HuH-7.5 (cell line): ENCODE results near the gene OVCA2.
A peak's percentile ranks its signal among the peaks of the same experiment; 100 is the strongest.

ENCODE experiments used
- DNase-seq: peaks from one replicate; pipeline ENCODE4 v3.0.0; 2011; ENCODE audit warnings: low spot score

The OVCA2 gene

GRCh38 chr17:2054512-2055291 lies 12.9 kb downstream of the OVCA2 start, which contains the start of gene HIC1:
Gene HIC1, plus strand, starts transcription at chr17:2055103. Its CDS starts 1,588 bp downstream, at chr17:2056691.
- DNase-seq = peak; percentile 91

DNA sequence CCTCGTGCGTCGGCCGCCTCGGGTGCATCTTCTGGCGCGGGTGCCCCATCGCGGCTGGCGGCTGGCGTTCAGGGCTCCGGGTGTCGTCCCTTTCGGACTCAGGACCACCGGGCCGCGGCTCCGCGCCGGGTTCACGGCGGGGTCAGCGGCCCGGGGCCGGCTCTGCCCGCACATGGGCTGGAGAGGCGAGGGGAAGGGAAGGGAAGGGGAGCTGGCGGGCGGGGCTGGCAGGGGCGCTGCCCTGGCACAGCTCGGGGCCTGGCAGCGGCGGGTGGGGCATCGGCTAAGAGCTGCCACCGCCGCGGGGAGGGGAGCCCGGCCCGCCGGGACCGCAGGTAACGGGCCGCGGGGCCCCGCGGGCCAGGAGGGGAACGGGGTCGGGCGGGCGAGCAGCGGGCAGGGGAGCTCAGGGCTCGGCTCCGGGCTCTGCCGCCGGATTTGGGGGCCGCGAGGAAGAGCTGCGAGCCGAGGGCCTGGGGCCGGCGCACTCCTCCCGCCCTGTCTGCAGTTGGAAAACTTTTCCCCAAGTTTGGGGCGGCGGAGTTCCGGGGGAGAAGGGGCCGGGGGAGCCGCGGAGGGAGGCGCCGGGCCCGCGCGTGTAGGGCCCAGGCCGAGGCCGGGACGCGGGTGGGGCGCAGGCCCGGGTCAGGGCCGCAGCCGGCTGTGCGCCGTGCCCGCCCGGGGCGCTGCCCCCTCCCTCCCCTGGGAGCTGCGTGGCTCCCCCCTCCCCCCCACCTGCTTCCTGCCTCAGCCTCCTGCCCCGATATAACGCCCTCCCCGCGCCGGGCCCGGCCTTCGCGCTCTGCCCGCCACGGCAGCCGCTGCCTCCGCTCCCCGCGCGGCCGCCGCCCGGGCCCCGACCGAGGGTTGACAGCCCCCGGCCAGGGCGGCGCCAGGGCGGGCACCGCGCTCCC lies 13.7 kb downstream of the OVCA2 start:
- no peak for DNase-seq

- peak; percentile 91 for DNase-seq
Observed at GRCh38 chr17:2056206-2057174, 14.7 kb downstream of the OVCA2 start.

DNA sequence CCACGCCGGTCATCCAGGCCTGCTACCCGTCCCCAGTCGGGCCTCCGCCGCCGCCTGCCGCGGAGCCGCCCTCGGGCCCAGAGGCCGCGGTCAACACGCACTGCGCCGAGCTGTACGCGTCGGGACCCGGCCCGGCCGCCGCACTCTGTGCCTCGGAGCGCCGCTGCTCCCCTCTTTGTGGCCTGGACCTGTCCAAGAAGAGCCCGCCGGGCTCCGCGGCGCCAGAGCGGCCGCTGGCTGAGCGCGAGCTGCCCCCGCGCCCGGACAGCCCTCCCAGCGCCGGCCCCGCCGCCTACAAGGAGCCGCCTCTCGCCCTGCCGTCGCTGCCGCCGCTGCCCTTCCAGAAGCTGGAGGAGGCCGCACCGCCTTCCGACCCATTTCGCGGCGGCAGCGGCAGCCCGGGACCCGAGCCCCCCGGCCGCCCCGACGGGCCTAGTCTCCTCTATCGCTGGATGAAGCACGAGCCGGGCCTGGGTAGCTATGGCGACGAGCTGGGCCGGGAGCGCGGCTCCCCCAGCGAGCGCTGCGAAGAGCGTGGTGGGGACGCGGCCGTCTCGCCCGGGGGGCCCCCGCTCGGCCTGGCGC lies 15.4 kb downstream of the OVCA2 start:
- DNase-seq = no peak

DNA sequence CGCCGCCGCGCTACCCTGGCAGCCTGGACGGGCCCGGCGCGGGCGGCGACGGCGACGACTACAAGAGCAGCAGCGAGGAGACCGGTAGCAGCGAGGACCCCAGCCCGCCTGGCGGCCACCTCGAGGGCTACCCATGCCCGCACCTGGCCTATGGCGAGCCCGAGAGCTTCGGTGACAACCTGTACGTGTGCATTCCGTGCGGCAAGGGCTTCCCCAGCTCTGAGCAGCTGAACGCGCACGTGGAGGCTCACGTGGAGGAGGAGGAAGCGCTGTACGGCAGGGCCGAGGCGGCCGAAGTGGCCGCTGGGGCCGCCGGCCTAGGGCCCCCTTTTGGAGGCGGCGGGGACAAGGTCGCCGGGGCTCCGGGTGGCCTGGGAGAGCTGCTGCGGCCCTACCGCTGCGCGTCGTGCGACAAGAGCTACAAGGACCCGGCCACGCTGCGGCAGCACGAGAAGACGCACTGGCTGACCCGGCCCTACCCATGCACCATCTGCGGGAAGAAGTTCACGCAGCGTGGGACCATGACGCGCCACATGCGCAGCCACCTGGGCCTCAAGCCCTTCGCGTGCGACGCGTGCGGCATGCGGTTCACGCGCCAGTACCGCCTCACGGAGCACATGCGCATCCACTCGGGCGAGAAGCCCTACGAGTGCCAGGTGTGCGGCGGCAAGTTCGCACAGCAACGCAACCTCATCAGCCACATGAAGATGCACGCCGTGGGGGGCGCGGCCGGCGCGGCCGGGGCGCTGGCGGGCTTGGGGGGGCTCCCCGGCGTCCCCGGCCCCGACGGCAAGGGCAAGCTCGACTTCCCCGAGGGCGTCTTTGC lies 16.2 kb downstream of the OVCA2 start:
- no peak for DNase-seq

DNA sequence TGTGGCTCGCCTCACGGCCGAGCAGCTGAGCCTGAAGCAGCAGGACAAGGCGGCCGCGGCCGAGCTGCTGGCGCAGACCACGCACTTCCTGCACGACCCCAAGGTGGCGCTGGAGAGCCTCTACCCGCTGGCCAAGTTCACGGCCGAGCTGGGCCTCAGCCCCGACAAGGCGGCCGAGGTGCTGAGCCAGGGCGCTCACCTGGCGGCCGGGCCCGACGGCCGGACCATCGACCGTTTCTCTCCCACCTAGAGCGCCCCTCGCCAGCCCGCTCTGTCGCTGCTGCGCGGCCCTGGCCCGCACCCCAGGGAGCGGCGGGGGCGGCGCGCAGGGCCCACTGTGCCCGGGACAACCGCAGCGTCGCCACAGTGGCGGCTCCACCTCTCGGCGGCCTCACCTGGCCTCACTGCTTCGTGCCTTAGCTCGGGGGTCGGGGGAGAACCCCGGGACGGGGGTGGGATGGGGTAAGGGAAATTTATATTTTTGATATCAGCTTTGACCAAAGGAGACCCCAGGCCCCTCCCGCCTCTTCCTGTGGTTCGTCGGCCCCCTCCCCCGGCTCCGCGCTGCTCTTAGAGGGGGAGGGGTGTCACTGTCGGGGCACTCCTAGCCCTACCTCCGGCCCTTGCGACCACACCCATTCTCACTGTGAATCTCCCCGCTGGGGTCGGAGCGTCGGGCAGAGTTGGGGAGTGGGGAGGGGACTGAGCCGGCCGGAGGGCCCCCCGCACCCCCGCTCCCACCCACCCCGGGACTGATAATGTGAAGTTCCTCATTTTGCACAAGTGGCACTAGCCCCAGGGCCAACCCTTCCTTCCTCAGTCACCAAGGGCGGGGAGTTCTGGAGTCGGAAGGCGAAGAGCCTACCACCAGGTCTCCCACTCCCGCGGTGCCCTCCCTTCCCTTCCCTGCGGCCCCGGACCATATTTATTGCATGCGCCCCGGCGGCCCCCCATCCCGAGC lies 17.0 kb downstream of the OVCA2 start:
- peak; percentile 74 for DNase-seq

DNA sequence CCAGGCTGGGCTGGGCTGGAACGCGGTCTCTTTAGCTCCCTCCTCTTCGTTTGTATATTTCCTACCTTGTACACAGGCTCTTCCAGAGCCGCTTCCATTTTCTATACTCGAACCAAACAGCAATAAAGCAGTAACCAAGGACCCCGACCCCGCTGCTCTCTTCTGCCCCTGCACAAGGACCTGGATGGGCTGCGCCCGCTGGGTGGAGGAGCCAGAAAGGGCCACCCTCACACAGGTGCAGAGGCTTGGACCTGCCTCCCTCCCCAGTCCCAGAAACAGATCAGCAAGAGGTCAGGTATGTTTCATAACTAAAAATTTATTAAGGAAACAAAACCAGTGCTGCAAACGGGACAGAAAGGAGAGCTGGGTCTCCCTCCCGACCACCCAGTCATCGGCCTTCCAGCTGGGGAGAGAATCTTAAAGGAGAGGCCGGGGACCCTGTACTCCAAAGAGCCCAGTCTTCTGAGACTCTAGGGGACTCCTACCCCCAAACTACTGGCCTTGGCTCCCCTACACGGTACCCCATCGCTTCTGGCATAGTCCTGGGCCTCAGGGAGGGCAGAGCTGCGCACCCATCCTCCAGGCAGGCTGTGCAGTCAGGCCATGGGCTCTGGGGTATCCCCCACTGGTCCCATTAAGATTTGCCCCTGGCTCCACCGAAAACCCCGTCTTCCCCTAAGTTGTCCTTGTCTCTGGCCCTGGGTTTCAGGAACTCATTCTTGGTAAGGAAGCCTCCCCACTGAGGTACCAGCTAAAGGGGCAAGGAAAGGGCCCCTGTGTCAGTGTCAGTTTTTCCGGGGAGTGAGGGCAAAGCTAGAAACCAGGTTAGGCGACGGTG lies 17.9 kb downstream of the OVCA2 start:
- DNase-seq = no peak

- no peak for DNase-seq
Observed at GRCh38 chr17:2060385-2060658, 18.5 kb downstream of the OVCA2 start.

DNA sequence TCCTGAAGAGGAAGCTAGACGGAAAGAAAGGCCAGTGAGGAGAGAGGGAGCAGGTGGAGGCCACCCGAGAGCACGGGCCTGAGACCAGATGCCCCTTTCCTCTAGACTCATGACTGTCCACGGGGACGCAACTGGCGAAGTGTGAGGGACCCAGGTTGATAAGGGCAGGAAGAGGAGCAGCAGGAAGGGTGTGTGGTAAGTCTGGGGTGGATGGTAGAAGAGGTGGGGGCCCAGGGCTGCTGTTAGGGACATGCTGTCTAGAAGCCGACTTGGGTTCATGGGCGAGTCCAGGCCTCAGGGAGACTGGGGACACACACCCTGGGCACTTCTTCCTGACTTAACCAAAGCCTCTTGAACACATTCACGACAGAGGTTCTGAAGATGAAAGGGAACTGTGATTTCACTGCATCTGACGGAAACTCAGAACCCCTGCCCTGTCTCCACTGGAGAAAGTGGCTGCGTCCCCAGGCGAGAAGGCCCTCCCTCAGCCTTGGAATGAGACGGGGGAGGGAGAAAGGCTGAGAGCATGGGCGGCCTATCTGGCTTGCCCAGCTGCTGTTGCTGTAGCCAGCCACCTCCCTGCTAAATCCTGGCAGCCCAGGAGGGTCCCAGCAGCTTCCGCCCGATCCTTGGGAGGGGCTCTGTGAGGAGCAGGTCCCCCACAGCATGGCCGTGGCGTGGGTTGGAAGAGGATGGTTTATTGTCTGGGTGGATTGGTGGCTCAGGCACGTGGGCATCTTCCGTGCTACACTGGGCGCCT lies 19.0 kb downstream of the OVCA2 start:
- DNase-seq = no peak

DNA sequence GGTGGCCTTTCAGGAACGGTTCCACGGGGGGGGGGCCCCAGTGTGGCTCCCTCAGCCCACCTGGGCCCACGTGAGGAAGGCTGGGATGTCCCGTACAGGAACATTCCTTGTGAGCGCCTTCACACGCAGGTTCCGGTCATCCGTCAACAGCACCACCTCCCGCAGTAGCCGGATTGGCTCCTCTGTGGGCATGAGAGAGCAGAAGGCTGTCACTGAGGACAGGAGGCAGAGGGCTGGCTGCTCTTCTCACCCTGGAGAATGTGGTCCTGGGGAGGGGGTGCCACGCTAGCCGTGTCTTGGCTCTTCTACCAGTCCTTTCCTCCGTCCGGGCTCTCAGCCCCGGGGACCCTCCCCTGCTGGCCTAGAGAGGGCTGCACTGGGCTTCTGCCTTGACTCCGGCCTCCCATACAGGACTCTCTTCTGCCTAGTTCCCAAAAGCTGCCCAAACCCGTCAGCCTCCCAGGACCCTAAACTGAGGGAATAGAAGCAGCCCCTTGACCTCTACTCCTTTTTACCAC lies 19.7 kb downstream of the OVCA2 start:
- DNase-seq = no peak

DNA sequence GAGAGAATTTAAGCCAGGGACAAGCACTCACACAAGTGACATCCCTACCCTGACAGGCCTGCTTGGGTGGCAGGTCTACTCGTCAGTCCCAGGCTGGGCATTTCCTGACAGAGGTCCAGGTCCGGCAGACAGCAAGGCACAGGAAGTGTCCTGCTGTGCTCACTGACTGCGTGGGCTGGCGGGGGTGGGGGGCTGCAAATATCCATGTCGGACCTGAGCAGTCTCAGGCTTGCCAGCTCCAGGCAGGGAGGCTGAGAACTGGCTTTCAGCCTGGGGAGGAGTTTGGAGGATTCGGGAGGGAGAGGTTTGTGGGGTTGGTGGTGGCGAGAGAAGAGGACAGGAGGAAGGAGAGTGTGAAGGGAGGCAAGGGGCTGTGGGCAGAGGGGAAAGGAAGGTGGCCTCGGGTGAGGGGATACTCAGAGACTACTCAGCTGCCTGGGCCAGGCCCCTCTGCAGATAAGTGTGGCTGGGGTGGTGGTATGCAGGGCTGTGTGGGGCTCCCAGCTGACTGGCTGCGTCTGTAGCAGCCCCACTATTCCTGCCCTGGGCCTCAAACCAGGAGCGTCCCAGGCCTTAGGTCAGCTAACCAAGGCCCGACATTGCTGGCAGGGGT lies 20.9 kb downstream of the OVCA2 start:
- no peak for DNase-seq

GRCh38 chr17:2063261-2064146 lies 21.7 kb downstream of the OVCA2 start:
- no peak for DNase-seq

DNA sequence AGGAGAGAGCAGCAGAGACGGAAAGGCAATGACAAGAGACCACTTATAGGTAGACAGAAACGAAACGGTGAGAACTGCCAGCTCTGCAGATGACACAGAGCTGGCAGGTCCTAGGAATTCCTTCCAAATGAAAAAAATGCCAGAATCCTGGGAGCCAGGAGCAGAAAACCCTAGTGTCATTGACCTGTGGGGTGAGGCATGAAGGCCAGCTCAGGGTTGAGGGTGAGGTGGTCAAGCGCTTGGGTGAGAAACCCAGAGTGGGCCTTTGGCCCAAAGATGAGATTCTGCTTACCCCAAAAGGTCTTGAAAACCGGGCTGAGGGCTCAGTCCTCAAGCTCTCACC lies 22.3 kb downstream of the OVCA2 start:
- no peak for DNase-seq

GRCh38 chr17:2064520-2064971 lies 22.7 kb downstream of the OVCA2 start:
- DNase-seq = no peak

DNA sequence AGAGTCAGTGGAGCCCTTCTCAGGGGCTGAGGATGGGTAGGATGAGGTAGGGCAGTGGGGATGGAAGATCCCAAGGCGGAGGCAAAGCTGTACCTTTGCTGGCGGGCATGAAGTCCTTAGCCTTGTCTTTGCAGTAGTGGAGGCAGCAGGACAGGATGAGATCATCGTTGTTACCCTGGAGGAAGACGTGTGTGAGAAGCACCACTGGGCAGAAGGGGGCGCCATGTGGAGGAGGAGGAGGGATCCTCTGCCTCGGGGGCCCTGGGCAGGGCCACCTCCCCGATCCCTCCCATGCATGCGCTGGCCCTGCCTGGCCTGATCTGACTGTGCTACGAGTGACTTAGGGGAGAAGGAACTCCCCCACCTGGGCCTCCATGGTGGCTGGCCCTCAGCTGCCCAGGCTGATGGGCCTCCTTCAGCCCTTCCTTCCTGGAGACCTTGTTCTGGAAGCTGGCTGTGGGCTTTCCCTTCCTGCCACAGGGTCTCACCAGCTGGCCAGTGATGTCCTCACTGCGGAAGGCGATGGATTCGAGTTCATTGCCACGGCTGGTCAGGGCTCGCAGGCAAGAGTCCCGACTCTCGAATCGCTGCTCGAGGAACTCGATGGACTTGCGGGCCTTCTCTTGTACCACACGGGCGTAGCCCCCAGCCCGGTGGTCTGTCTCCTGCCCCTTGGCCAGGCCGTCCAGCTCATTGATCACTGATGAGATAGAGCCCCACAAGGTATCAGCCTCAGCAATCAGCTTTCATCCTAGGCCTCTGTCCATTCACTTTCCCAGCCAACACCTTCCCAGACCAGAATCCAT lies 23.4 kb downstream of the OVCA2 start:
- DNase-seq = no peak
